SH-SY5Y (cell line): Measurements from ENCODE around the gene SLC10A2.

ENCODE experiments used
- GATA2 ChIP-seq: IDR thresholded peaks from 2 replicates; pipeline ENCODE4 v1.6.1; 2011; ENCODE audit warnings: mild to moderate bottlenecking, low read depth, low read length
- GATA3 ChIP-seq: IDR thresholded peaks from 2 replicates; pipeline ENCODE4 v1.6.1; 2011; ENCODE audit warnings: low read depth, mild to moderate bottlenecking, low read length, moderate library complexity

DNA sequence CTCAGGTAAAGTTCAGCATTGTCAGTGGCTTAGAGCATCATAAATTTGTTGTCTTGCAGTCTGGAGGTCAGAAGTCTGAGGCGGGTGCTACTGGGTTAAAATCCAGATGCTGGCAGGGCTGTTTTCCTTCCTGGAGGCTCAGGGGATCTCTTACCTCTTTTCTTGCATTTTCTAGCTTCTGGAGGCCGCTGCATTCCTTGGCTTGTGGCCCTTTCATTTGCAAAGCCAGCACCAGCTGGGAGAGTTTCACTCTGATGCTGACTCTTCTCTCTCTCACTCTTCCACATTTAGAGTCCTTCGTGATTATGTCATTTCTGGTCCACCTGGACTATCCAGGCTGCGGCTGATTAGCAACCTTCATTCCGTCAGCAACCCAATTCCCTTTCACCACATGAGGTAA, 38.1 kb upstream of the SLC10A2 start:
- TF ChIP-seq GATA2 (no peak), GATA3 (no peak)
